ENCODE results near the gene PDCL3. TPM values are rescaled to one million over a fixed set of nuclear protein-coding genes. Genes with fewer than 3 reads are reported as not detected.

Gene PDCL3
- total RNA-seq, 1 donor from 2014 or later: 24.9 TPM

GRCh38 chr2:100625717-100626116 lies 62.9 kb downstream of the PDCL3 start:
- Histone ChIP-seq H3K4me2 (no peak overlapping the region), H3K27me3 (no peaks in the 10 kb centered on the region), H3K36me3 (no peaks in the 10 kb centered on the region), H3K9ac (no peak overlapping the region), H2AFZ (replicated peaks) (no peak overlapping the region), H3K4me1 (no peaks in the 10 kb centered on the region), H3F3A (ENCODE audit: low read depth) (no peaks in the 10 kb centered on the region), H4K20me1 (ENCODE audit: low read depth) (no peaks in the 10 kb centered on the region), H3K27ac (no peak overlapping the region), H3K9me3 (ENCODE audit: low read depth) (no peaks in the 10 kb centered on the region), H3K79me2 (ENCODE audit: low read depth) (no peaks in the 10 kb centered on the region), H3K4me3 (no peak overlapping the region)
- peaks cover 12% of the 10 kb centered on the region for H3K27me3 Mint-ChIP-seq (ENCODE audit: insufficient read depth, low read depth)
- H3K36me3 Mint-ChIP-seq: no peaks in the 10 kb centered on the region
- peak overlapping the region; percentile 59 for H3K27ac Mint-ChIP-seq
- no peak for DNase-seq (ENCODE audit: low spot score)
- H3K4me3 Mint-ChIP-seq: no peak overlapping the region
- no peaks in the 10 kb centered on the region for H3K4me1 Mint-ChIP-seq
- peaks cover 8% of the 10 kb centered on the region for H3K9me3 Mint-ChIP-seq
- TF ChIP-seq CTCF (IDR thresholded peaks at IDR 0.05) (no peak), EZH2 (IDR thresholded peaks at IDR 0.05) (no peak), EZH2phosphoT487 (IDR thresholded peaks at IDR 0.05) (no peak)

Small RNAs within 50 kb of the gene (small RNA-seq; reads per million reads assigned to genes)
- not detected for gene HMGN2P22

Other genes starting within 250 kb of the PDCL3 start
- 0.34 and 0.37 TPM in 2 replicates for gene LONRF2, start 240.5 kb upstream of the PDCL3 start, total RNA-seq (ENCODE audit: low replicate concordance)
- 27.3 and 28.1 TPM in 2 replicates for gene CHST10, start 145.3 kb upstream of the PDCL3 start, total RNA-seq (ENCODE audit: low replicate concordance)
- gene NMS, start 92.5 kb upstream of the PDCL3 start, total RNA-seq (ENCODE audit: low replicate concordance): not detected in 2 replicates